Osteoblast (primary cell): ENCODE data around the gene CXCL9. TPM values are rescaled to one million over a fixed set of nuclear protein-coding genes. Genes with fewer than 3 reads are reported as not detected.

Experiments used
- DNase-seq: peaks from one replicate; pipeline ENCODE4 v3.0.0; 2011; ENCODE audit warnings: low spot score, mixed read lengths; ENCODE audit not compliant: insufficient read length; ENCODE audit errors: missing footprints
- H2AFZ ChIP-seq: 2 replicates; pipeline ENCODE4 v1.6.0; 2011; ENCODE audit warnings: mild to moderate bottlenecking, low read length
- H3K27ac ChIP-seq: 2 replicates; pipeline ENCODE4 v1.5.1; 2011; ENCODE audit warnings: mild to moderate bottlenecking, low read depth, low read length, moderate library complexity
- H3K27me3 ChIP-seq: 2 replicates; pipeline ENCODE4 v1.6.0; 2012; ENCODE audit warnings: mild to moderate bottlenecking, control low read depth, inconsistent platforms, low read length, moderate library complexity; ENCODE audit not compliant: insufficient read depth
- H3K36me3 ChIP-seq: 2 replicates; pipeline ENCODE4 v1.5.1; 2011; ENCODE audit warnings: mild to moderate bottlenecking, low read length, control low read depth, moderate library complexity; ENCODE audit not compliant: insufficient read depth
- H3K4me1 ChIP-seq: 2 replicates; pipeline ENCODE4 v1.5.1; 2011; ENCODE audit warnings: mild to moderate bottlenecking, low read length, control low read depth, moderate library complexity; ENCODE audit not compliant: insufficient read depth
- H3K4me2 ChIP-seq: 2 replicates; pipeline ENCODE4 v1.6.0; 2011; ENCODE audit warnings: mild to moderate bottlenecking, low read length; ENCODE audit not compliant: insufficient read depth
- H3K4me3 ChIP-seq: fragments of 200-600 bp; sonication (generic); 3 replicates; pipeline ENCODE4 v1.5.1; 2012; ENCODE audit warnings: mild to moderate bottlenecking, low read length, inconsistent platforms; ENCODE audit not compliant: insufficient read depth
- H3K79me2 ChIP-seq: 2 replicates; pipeline ENCODE4 v1.6.0; 2012; ENCODE audit warnings: mild to moderate bottlenecking, low read length, control low read depth, inconsistent platforms; ENCODE audit not compliant: insufficient read depth
- H3K9me3 ChIP-seq: 2 replicates; pipeline ENCODE4 v1.5.1; 2011; ENCODE audit warnings: low read depth, low read length, control low read depth
- H4K20me1 ChIP-seq: 2 replicates; pipeline ENCODE4 v1.6.0; 2012; ENCODE audit warnings: mild to moderate bottlenecking, low read length, control low read depth; ENCODE audit not compliant: insufficient read depth
- total RNA-seq: library from RNA; depleted of rRNA; stranded (reverse); fragments of >200 nt; gene quantifications from 2 replicates; pipeline ENCODE4 v1.2.3, GENCODE V29; 2012
- TF ChIP-seq, protein P1 (sequence below): IDR thresholded peaks from 2 replicates; pipeline ENCODE4 v1.5.1; 2011; ENCODE audit warnings: mild to moderate bottlenecking, low read depth, low read length, moderate library complexity; ENCODE audit errors: extremely low read depth

The CXCL9 gene
- total RNA-seq, 1 donor = not detected

DNA sequence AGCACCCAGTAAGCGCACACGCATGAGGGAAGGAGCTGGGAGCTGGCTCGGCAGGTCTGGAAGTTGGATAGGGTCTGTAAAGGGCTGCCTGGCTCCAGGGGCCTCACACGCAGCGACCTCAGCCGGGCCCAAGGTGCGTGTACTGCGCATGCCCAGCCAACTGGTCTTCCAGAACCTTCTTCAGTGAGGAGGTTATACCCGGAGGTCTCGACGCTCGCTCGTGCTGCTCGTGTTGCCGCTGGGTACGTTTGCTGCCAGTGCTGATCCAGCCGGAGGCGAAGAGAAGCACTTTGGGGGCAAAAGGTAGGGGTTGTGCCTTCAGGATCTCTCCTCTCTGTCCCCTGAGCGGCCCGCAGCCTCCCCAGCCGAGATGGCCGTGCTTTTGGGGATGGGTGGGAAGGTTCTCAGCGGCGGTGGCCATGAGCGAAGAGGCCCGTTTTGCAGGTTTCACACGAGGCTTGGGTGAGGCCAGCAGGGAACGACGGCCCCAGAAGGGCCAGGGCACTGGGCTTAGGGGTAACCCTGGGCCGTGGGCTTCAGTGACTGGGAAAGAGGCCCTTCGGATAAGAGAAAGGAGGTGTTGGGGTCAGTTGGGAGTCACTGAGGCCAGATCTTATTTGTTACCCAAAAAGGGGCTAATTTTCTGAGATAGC is 3.8 kb upstream of the CXCL9 start:
- peak overlapping the region; percentile 74 for H3K4me2 ChIP-seq
- H3K79me2 ChIP-seq = no peaks in the 10 kb centered on the region
- TF ChIP-seq, protein P1, sequence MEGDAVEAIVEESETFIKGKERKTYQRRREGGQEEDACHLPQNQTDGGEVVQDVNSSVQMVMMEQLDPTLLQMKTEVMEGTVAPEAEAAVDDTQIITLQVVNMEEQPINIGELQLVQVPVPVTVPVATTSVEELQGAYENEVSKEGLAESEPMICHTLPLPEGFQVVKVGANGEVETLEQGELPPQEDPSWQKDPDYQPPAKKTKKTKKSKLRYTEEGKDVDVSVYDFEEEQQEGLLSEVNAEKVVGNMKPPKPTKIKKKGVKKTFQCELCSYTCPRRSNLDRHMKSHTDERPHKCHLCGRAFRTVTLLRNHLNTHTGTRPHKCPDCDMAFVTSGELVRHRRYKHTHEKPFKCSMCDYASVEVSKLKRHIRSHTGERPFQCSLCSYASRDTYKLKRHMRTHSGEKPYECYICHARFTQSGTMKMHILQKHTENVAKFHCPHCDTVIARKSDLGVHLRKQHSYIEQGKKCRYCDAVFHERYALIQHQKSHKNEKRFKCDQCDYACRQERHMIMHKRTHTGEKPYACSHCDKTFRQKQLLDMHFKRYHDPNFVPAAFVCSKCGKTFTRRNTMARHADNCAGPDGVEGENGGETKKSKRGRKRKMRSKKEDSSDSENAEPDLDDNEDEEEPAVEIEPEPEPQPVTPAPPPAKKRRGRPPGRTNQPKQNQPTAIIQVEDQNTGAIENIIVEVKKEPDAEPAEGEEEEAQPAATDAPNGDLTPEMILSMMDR = no peak
- H4K20me1 ChIP-seq = no peaks in the 10 kb centered on the region
- peaks cover 16% of the 10 kb centered on the region for H3K4me1 ChIP-seq
- peak overlapping the region; percentile 72 for H3K27ac ChIP-seq
- no peak overlapping the region for H3K4me3 ChIP-seq
- H3K27me3 ChIP-seq = no peaks in the 10 kb centered on the region
- peak overlapping the region; percentile 85 for H2AFZ ChIP-seq
- no peaks in the 10 kb centered on the region for H3K36me3 ChIP-seq
- H3K9me3 ChIP-seq = no peaks in the 10 kb centered on the region
- no peak for DNase-seq

DNA sequence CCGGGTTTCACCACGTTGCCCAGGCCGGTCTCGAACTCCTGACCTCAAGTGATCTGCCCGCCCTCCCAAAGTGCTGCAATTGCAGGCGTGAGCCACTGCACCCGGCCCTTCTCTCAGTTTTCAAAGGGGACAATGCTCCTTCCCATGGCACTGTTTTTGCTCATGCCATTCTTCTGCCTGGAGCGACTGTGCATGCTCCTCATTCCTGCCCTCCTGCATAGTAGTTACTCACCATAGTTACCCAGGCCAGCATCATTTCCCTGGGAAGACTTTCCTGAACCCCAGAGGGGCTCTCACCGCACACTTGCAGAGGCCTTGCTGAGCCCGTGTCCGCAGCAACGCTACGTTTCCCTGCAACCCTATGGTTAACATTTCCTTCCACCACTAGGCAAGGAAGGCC is 3.3 kb upstream of the CXCL9 start:
- Histone ChIP-seq H3K36me3 (no peaks in the 10 kb centered on the region), H3K4me1 (peaks cover 16% of the 10 kb centered on the region), H3K27ac (no peak overlapping the region), H3K4me2 (no peak overlapping the region), H4K20me1 (no peaks in the 10 kb centered on the region), H3K79me2 (no peaks in the 10 kb centered on the region), H3K27me3 (no peaks in the 10 kb centered on the region), H3K4me3 (no peak overlapping the region), H3K9me3 (no peaks in the 10 kb centered on the region), H2AFZ (no peak overlapping the region)
- TF ChIP-seq, protein P1 = no peak
- no peak for DNase-seq

DNA sequence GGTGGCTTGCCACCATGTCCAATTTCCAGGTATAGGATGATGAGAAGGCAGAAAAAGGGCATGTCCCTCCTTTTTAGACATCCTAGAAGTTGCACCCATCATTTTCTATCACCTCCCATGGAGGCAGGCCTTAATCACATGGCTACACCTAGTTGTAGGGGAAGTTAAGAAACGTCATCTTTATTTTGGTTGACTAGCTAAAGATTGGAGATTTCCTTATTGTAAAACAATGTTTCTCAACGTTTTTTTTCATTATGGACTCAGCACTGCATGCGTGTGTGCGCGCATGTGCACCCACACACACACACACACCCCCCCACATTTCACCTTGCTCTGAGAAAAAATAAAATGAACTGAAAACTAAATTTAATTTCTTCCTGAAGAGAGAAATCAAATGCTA is 2.0 kb upstream of the CXCL9 start:
- Histone ChIP-seq H3K4me2 (no peak overlapping the region), H2AFZ (no peak overlapping the region), H4K20me1 (no peaks in the 10 kb centered on the region), H3K27me3 (peaks cover under 1% of the 10 kb centered on the region), H3K36me3 (no peaks in the 10 kb centered on the region), H3K4me3 (no peak overlapping the region), H3K79me2 (no peaks in the 10 kb centered on the region), H3K9me3 (no peaks in the 10 kb centered on the region), H3K4me1 (peaks cover 16% of the 10 kb centered on the region), H3K27ac (no peak overlapping the region)
- TF ChIP-seq, protein P1 = no peak
- DNase-seq = no peak

DNA sequence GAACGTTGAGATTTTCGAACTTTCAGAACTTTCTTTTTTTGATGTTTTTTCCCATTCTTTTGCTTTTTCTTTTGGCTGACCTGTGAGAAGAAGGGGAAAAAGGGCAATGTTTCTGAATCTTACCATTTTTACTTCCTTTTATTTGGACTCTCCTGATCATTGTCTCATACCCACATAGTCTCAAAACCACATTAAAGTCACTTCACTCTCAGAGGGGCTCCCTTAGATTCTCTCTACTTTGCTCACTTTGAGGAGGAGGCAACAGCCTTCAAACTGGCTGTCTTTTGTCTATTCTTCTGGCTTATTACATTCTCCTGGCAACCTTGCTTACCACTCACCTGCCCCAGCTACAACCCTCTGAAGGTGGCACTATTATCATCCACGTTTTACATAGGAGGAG is 3.7 kb downstream of the CXCL9 start:
- no peak for DNase-seq
- TF ChIP-seq, protein P1 = no peak

More for the DNA sequence above, 3.7 kb downstream of the CXCL9 start:
- Histone ChIP-seq H3K27me3 (peaks cover 6% of the 10 kb centered on the region), H3K36me3 (no peaks in the 10 kb centered on the region), H3K9me3 (no peaks in the 10 kb centered on the region), H3K27ac (no peak overlapping the region), H4K20me1 (no peaks in the 10 kb centered on the region), H3K4me2 (no peak overlapping the region), H3K4me3 (no peak overlapping the region), H2AFZ (no peak overlapping the region), H3K79me2 (no peaks in the 10 kb centered on the region), H3K4me1 (no peaks in the 10 kb centered on the region)
